IMR-90 (cell line): ENCODE measurements around the gene ZNF507. TPM values are rescaled to one million over a fixed set of nuclear protein-coding genes. Genes with fewer than 3 reads are reported as not detected.

Experiments used
- ATAC-seq: fragments of 200-7000 bp; cut with Tn5 transposase; 2 replicates; pipeline ENCODE4 v1.9.1; 2020; ENCODE audit warnings: low read depth, mild to moderate bottlenecking, moderate library complexity
- BruUV-seq: library from RNA; stranded (reverse); fragments of 400-500 nt; replicated peaks from 2 replicates; lab custom pipeline; 2021; lab: Mats Ljungman, UMichigan
- CTCF ChIA-PET: fragments of 300-600 bp; formaldehyde crosslinking; extraction: SDS; loops from one replicate; lab custom pipeline; 2021; ENCODE audit warnings: antibody characterized with exemption; lab: Yijun Ruan, JAX
- POLR2A ChIA-PET: fragments of 300-600 bp; sonication (Branson Sonifier 250); formaldehyde crosslinking; loops from one replicate; lab custom pipeline; 2022; ENCODE audit warnings: antibody characterized with exemption; ENCODE audit not compliant: unreplicated experiment; lab: Charles Lee
- DNase-seq: peaks from one replicate; pipeline ENCODE4 v3.0.0; 2013
- H2AFZ ChIP-seq: replicated peaks from 2 replicates; pipeline ENCODE3; 2013; ENCODE audit warnings: low read length, mild to moderate bottlenecking; ENCODE audit not compliant: poor library complexity
- H2AK5ac ChIP-seq: 2 replicates; pipeline ENCODE4 v1.6.1; 2013; ENCODE audit warnings: low read depth, low read length, inconsistent platforms
- H2AK9ac ChIP-seq: replicated peaks from 2 replicates; pipeline ENCODE3; 2013; ENCODE audit warnings: mild to moderate bottlenecking, low read depth, low read length, moderate library complexity; ENCODE audit not compliant: poor library complexity
- H2BK120ac ChIP-seq: 2 replicates; pipeline ENCODE4 v1.6.1; 2013; ENCODE audit warnings: low read depth, low read length, inconsistent platforms
- H2BK15ac ChIP-seq: 3 replicates; pipeline ENCODE4 v1.6.1; 2013; ENCODE audit warnings: low read depth, low read length, inconsistent platforms
- H2BK20ac ChIP-seq: 2 replicates; pipeline ENCODE4 v1.6.1; 2013; ENCODE audit warnings: low read depth, mild to moderate bottlenecking, inconsistent platforms, low read length, moderate library complexity
- H2BK5ac ChIP-seq: 2 replicates; pipeline ENCODE4 v1.6.1; 2013; ENCODE audit warnings: mild to moderate bottlenecking, low read depth, low read length, inconsistent platforms; ENCODE audit not compliant: poor library complexity, severe bottlenecking
- H3K14ac ChIP-seq: replicated peaks from 2 replicates; pipeline ENCODE4 v1.6.1; 2013; ENCODE audit warnings: low read depth, low read length, inconsistent platforms
- H3K18ac ChIP-seq: 2 replicates; pipeline ENCODE4 v1.6.1; 2013; ENCODE audit warnings: low read depth, low read length, control low read depth
- H3K23ac ChIP-seq: 2 replicates; pipeline ENCODE4 v1.6.1; 2013; ENCODE audit warnings: low read depth, low read length, inconsistent platforms
- H3K27ac ChIP-seq: 2 replicates; pipeline ENCODE4 v1.5.1; 2013; ENCODE audit warnings: mild to moderate bottlenecking, control low read depth, low read length; ENCODE audit not compliant: insufficient read depth
- H3K27me3 ChIP-seq: 2 replicates; pipeline ENCODE4 v1.6.1; 2013; ENCODE audit warnings: low read length; ENCODE audit not compliant: control insufficient read depth, insufficient read depth
- H3K36me3 ChIP-seq: 2 replicates; pipeline ENCODE4 v1.6.1; 2013; ENCODE audit warnings: low read length, mixed read lengths; ENCODE audit not compliant: control insufficient read depth, insufficient read depth
- H3K4ac ChIP-seq: 2 replicates; pipeline ENCODE4 v1.6.1; 2013; ENCODE audit warnings: low read depth, low read length, inconsistent platforms
- H3K4me1 ChIP-seq: 2 replicates; pipeline ENCODE4 v1.6.1; 2013; ENCODE audit warnings: low read length, mixed read lengths; ENCODE audit not compliant: control insufficient read depth, insufficient read depth
- H3K4me2 ChIP-seq: 2 replicates; pipeline ENCODE4 v1.6.1; 2013; ENCODE audit warnings: low read depth, mild to moderate bottlenecking, control low read depth, low read length, moderate library complexity
- H3K4me3 ChIP-seq: 2 replicates; pipeline ENCODE4 v1.5.1; 2013; ENCODE audit warnings: low read depth, mild to moderate bottlenecking, control low read depth, low read length, moderate library complexity; ENCODE audit not compliant: insufficient read depth
- H3K56ac ChIP-seq: 2 replicates; pipeline ENCODE4 v1.6.1; 2013; ENCODE audit warnings: low read length, inconsistent platforms; ENCODE audit not compliant: insufficient read depth; ENCODE audit errors: extremely low read depth
- H3K79me1 ChIP-seq, 2 experiments: 2 replicates each; pipeline ENCODE4 v1.6.1; 2013; ENCODE audit warnings: low read length in 2 of 2, inconsistent platforms in 1 of 2, low read depth in 1 of 2
- H3K9ac ChIP-seq: 2 replicates; pipeline ENCODE4 v1.6.1; 2013; ENCODE audit warnings: low read depth, low read length, control low read depth
- H3K9me1 ChIP-seq: 2 replicates; pipeline ENCODE4 v1.6.1; 2013; ENCODE audit warnings: low read length, inconsistent platforms; ENCODE audit not compliant: insufficient read depth
- H3K9me3 ChIP-seq: 2 replicates; pipeline ENCODE4 v1.6.1; 2013; ENCODE audit warnings: low read length; ENCODE audit not compliant: control insufficient read depth, insufficient read depth
- H4K20me1 ChIP-seq: 2 replicates; pipeline ENCODE4 v1.6.1; 2013; ENCODE audit warnings: low read length, inconsistent platforms; ENCODE audit not compliant: insufficient read depth
- H4K5ac ChIP-seq: 2 replicates; pipeline ENCODE4 v1.6.1; 2013; ENCODE audit warnings: mild to moderate bottlenecking, low read depth, low read length, control low read depth
- H4K8ac ChIP-seq, 2 experiments: 2 replicates each; pipeline ENCODE4 v1.6.1; 2013; ENCODE audit warnings: low read depth in 2 of 2, low read length in 2 of 2, control low read depth in 1 of 2, inconsistent platforms in 1 of 2
- H4K91ac ChIP-seq: 2 replicates; pipeline ENCODE4 v1.6.1; 2013; ENCODE audit warnings: low read depth, low read length, inconsistent platforms; ENCODE audit not compliant: insufficient read depth
- CEBPB ChIP-seq: IDR thresholded peaks from 2 replicates; pipeline ENCODE4 v1.6.1; 2012; ENCODE audit warnings: low read depth, low read length, improper control_type of control experiment
- CHD1 ChIP-seq: IDR thresholded peaks from 2 replicates; pipeline ENCODE4 v1.6.1; 2012; ENCODE audit warnings: low read depth, low read length, improper control_type of control experiment
- CTCF ChIP-seq: conservative IDR thresholded peaks from 2 replicates; pipeline ENCODE4 v1.5.1; 2012; ENCODE audit warnings: mild to moderate bottlenecking, low read depth, low read length, improper control_type of control experiment
- POLR2A ChIP-seq: IDR thresholded peaks from 2 replicates; pipeline ENCODE4 v1.6.1; 2012; ENCODE audit warnings: mild to moderate bottlenecking, low read depth, low read length
- RAD21 ChIP-seq: IDR thresholded peaks from 2 replicates; pipeline ENCODE4 v1.6.1; 2012; ENCODE audit warnings: low read length, improper control_type of control experiment
- WGBS, 2 experiments: methylation state at CpG; one replicate each; pipeline versions ENCODE4 v1.1.5 to v1.1.7; 2013; ENCODE audit warnings: missing lambda C conversion rate in 2 of 2; ENCODE audit not compliant: insufficient read length in 1 of 2; ENCODE audit errors: extremely low coverage in 2 of 2; 5-methylcytosine and 5-hydroxymethylcytosine counted together
- dilution Hi-C: fragments of 300-500 bp; cut with HindIII; formaldehyde crosslinking; loops from one replicate; pipeline ENCODE4 v1.14.3; 2018; ENCODE audit warnings: low sequenced_read_pairs; ENCODE audit not compliant: unreplicated experiment
- in situ Hi-C: fragments of 300-500 bp; cut with MboI; formaldehyde crosslinking; loops from 3 replicates; pipeline ENCODE4 v1.14.3; 2019; ENCODE audit warnings: low sequenced_read_pairs, inconsistent platforms, mixed read lengths
- intact Hi-C: fragments of 100-400 bp; cut with micrococcal nuclease; formaldehyde crosslinking; loops from 2 replicates; pipeline ENCODE4 v1.10.0; 2022
- polyA plus RNA-seq, 3 experiments: library from polyadenylated mRNA; depleted of rRNA; stranded (reverse); fragments of >200 nt; gene quantifications; 2 replicates each; pipeline ENCODE4 v1.2.3, GENCODE V29; 2012; ENCODE audit warnings: low replicate concordance in 1 of 3
- total RNA-seq: library from RNA; depleted of rRNA; stranded (reverse); fragments of >200 nt; gene quantifications from 2 replicates; pipeline ENCODE4 v1.2.3, GENCODE V29; 2012
- TF ChIP-seq, protein P1 (sequence below): fragments of 150-350 bp; IDR thresholded peaks from 2 replicates; pipeline ENCODE4 v1.6.1; 2017; ENCODE audit warnings: mild to moderate bottlenecking, antibody characterized with exemption, low read length, low read depth

The ZNF507 gene
- total and polyA plus RNA-seq, 2 of the 4 experiments (the other 2 are of a cell fraction): 9.6 to 19.9 TPM

DNA sequence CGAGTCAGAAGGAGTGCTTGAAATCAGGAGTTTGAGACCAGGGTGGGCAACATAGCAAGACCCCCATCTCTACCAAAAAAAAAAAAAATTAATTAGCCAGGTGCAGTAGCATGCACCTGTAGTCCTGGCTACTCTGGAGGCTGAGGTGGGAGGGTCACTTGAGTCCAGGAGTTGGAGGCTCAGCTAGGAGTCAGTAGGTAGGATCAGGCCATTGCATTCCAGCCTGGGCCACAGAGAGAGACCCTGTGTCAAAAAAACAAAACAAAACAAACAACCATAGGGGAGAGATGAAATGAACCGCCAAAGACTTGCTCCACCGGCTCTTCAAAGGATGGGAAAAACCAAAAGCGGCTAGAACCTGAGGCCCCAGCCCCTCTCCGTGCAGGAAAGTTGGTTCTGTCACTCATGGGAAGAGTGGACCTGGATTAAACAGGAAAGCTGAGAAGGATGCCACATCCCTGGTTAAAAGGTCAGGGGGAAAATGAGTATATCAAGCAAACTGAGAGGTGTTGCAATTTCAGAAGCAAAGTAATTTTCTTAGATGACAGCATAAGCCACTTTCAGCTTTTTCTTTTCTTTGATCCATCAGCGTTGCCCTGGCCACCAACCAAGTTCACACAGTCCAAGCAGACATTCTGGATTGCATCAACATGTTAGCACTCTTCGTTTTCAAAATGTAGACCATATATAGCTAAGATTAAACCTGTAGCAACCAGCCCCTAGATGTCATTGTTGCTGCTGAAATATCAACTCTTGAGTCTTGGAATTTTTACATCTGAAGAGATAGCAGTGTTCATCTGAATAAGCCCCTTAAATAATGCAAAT is 8.9 kb upstream of the ZNF507 start:
- Histone ChIP-seq H3K9ac (peak overlapping the region; percentile 41; the same call in 1 of the 2 replicates), H2BK120ac (no peak overlapping the region), H3K9me1 (no peaks in the 10 kb centered on the region), H3K36me3 (no peaks in the 10 kb centered on the region), H3K18ac (no peak overlapping the region), H3K27ac (no peak overlapping the region), H3K27me3 (peaks cover 4% of the 10 kb centered on the region; the same call in 1 of the 2 replicates), H3K56ac (no peak overlapping the region), H2AK9ac (no peak overlapping the region), H3K9me3 (no peaks in the 10 kb centered on the region), H4K91ac (no peak overlapping the region), H2AFZ (no peak overlapping the region), H2AK5ac (no peak overlapping the region), H2BK15ac (no peak overlapping the region), H3K4me2 (peak overlapping the region; percentile 37; the same call in 1 of the 2 replicates), H3K79me1 (no peaks in the 10 kb centered on the region), H3K4ac (no peak overlapping the region), H2BK5ac (no peak overlapping the region), H3K14ac (no peak overlapping the region), H3K4me1 (peaks cover 3% of the 10 kb centered on the region; the same call in 1 of the 2 replicates), H2BK20ac (no peak overlapping the region), H4K5ac (no peak overlapping the region), H3K4me3 (peak overlapping the region; percentile 12; the same call in 1 of the 2 replicates), H4K20me1 (no peaks in the 10 kb centered on the region), H3K23ac (no peak overlapping the region), H4K8ac (no peak overlapping the region)
- ATAC-seq (peak; percentile 77), DNase-seq (peak; percentile 59)
- CTCF ChIA-PET: interaction anchor here (1.0 to 1.7 kb wide), 2 partner anchors 14 to 38 kb away, joined by 3 to 5 read pairs; no protein-coding TSS in a partner anchor
- BruUV-seq: no TSS peak
- intact Hi-C loops (no loop called here), in situ Hi-C loops (no loop called here), dilution Hi-C loops (no loop called here)
- 19% methylated on average over 2 of the region's 7 CpGs; no CpG with 5 or more reads in 1 of the 2 experiments for WGBS, 2 experiments
- TF ChIP-seq POLR2A (no peak), CHD1 (no peak), RAD21 (peak; percentile 46), CTCF (peak; percentile 44), CEBPB (peak; percentile 61)
- TF ChIP-seq, protein P1, sequence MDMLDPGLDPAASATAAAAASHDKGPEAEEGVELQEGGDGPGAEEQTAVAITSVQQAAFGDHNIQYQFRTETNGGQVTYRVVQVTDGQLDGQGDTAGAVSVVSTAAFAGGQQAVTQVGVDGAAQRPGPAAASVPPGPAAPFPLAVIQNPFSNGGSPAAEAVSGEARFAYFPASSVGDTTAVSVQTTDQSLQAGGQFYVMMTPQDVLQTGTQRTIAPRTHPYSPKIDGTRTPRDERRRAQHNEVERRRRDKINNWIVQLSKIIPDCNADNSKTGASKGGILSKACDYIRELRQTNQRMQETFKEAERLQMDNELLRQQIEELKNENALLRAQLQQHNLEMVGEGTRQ: no peak
- POLR2A ChIA-PET: no interaction called here
